Neuronal stem cell (in vitro differentiated cells): Measurements from ENCODE around the gene ARHGAP26.

Source experiments
- DNase-seq: peaks from one replicate; pipeline ENCODE4 v3.0.0-alpha.2; 2013; ENCODE audit warnings: low spot score
- H2AFZ ChIP-seq: one replicate; pipeline ENCODE4 v1.6.1; 2013; ENCODE audit warnings: mild to moderate bottlenecking, low read length, inconsistent platforms
- H2AK5ac ChIP-seq: 2 replicates; pipeline ENCODE4 v1.6.1; 2013; ENCODE audit warnings: low read depth, mild to moderate bottlenecking, inconsistent platforms, low read length, moderate library complexity, mixed read lengths
- H2BK120ac ChIP-seq: 2 replicates; pipeline ENCODE4 v1.6.1; 2013; ENCODE audit warnings: low read depth, mild to moderate bottlenecking, inconsistent platforms, low read length, moderate library complexity, mixed read lengths
- H2BK12ac ChIP-seq: one replicate; pipeline ENCODE4 v1.6.1; 2013; ENCODE audit warnings: low read length, inconsistent platforms
- H2BK15ac ChIP-seq: 2 replicates; pipeline ENCODE4 v1.6.1; 2013; ENCODE audit warnings: mild to moderate bottlenecking, low read length, inconsistent platforms, mixed read lengths
- H2BK5ac ChIP-seq: one replicate; pipeline ENCODE4 v1.6.1; 2013; ENCODE audit warnings: inconsistent platforms, mild to moderate bottlenecking, low read length, moderate library complexity
- H3K14ac ChIP-seq: one replicate; pipeline ENCODE4 v1.6.1; 2013; ENCODE audit warnings: low read length, inconsistent platforms
- H3K18ac ChIP-seq: 2 replicates; pipeline ENCODE4 v1.6.1; 2013; ENCODE audit warnings: low read length, inconsistent platforms
- H3K23ac ChIP-seq: 2 replicates; pipeline ENCODE4 v1.6.1; 2013; ENCODE audit warnings: low read depth, mild to moderate bottlenecking, mixed read lengths, low read length, inconsistent platforms; ENCODE audit not compliant: poor library complexity
- H3K27ac ChIP-seq: replicated peaks from 3 replicates; pipeline ENCODE4 v1.5.1; 2013; ENCODE audit warnings: low read length, inconsistent platforms
- H3K27me3 ChIP-seq, 3 experiments: 2 replicates each; pipeline ENCODE4 v1.6.1; 2013; ENCODE audit warnings: low read length in 3 of 3, mild to moderate bottlenecking in 2 of 3, inconsistent platforms in 1 of 3, low read depth in 1 of 3, mixed read lengths in 1 of 3, moderate library complexity in 1 of 3; ENCODE audit not compliant: control insufficient read depth in 3 of 3, insufficient read depth in 3 of 3
- H3K36me3 ChIP-seq, 2 donors: replicated peaks in 1 of 2; 2 replicates each; pipeline ENCODE4 v1.6.1; 2013; ENCODE audit warnings: low read length in 2 of 2; ENCODE audit not compliant: control insufficient read depth in 2 of 2, insufficient read depth in 2 of 2
- H3K4ac ChIP-seq: 2 replicates; pipeline ENCODE4 v1.6.1; 2013; ENCODE audit warnings: inconsistent platforms, mild to moderate bottlenecking, low read length, moderate library complexity
- H3K4me1 ChIP-seq, 2 donors: 1 replicate in 1 of 2; 2 replicates in 1 of 2; pipeline ENCODE4 v1.6.1; 2013; ENCODE audit warnings: low read length in 2 of 2, low read depth in 1 of 2; ENCODE audit not compliant: control insufficient read depth in 2 of 2, insufficient read depth in 1 of 2
- H3K4me2 ChIP-seq: one replicate; pipeline ENCODE4 v1.6.1; 2013; ENCODE audit warnings: mild to moderate bottlenecking, low read length, inconsistent platforms; ENCODE audit not compliant: insufficient read depth, poor library complexity, severe bottlenecking
- H3K4me3 ChIP-seq, 2 donors: 2 replicates each; pipeline ENCODE4 v1.5.1; 2013; ENCODE audit warnings: low read length in 2 of 2, mild to moderate bottlenecking in 2 of 2, inconsistent platforms in 1 of 2, moderate library complexity in 1 of 2
- H3K79me1 ChIP-seq: one replicate; pipeline ENCODE4 v1.6.1; 2013; ENCODE audit warnings: low read depth, mild to moderate bottlenecking, inconsistent platforms, low read length, moderate library complexity
- H3K9ac ChIP-seq: one replicate; pipeline ENCODE4 v1.6.1; 2013; ENCODE audit warnings: mild to moderate bottlenecking, low read depth, low read length, inconsistent platforms; ENCODE audit not compliant: poor library complexity
- H3K9me3 ChIP-seq, 2 donors: replicated peaks in 1 of 2; 2 replicates each; pipeline versions ENCODE3 to v1.6.1; 2013; ENCODE audit warnings: low read length in 2 of 2, mild to moderate bottlenecking in 2 of 2, inconsistent platforms in 1 of 2, low read depth in 1 of 2, mixed read lengths in 1 of 2, moderate library complexity in 1 of 2; ENCODE audit not compliant: control insufficient read depth in 2 of 2, insufficient read depth in 1 of 2
- H4K8ac ChIP-seq: one replicate; pipeline ENCODE4 v1.6.1; 2013; ENCODE audit warnings: low read depth, mild to moderate bottlenecking, inconsistent platforms, low read length, moderate library complexity
- H4K91ac ChIP-seq: one replicate; pipeline ENCODE4 v1.6.1; 2013; ENCODE audit warnings: low read length, low read depth, mild to moderate bottlenecking, inconsistent platforms; ENCODE audit not compliant: poor library complexity
- WGBS, 2 donors: extraction: QIAGEN DNeasy Blood & Tissue Kit; methylation state at CpG; one replicate each; pipeline ENCODE4 v1.1.7; 2013; ENCODE audit warnings: missing lambda C conversion rate in 2 of 2, mixed read lengths in 1 of 2; ENCODE audit not compliant: insufficient read length in 2 of 2, insufficient replicate concordance in 1 of 2; ENCODE audit errors: extremely low coverage in 2 of 2; 5-methylcytosine and 5-hydroxymethylcytosine counted together

Gene ARHGAP26

DNA sequence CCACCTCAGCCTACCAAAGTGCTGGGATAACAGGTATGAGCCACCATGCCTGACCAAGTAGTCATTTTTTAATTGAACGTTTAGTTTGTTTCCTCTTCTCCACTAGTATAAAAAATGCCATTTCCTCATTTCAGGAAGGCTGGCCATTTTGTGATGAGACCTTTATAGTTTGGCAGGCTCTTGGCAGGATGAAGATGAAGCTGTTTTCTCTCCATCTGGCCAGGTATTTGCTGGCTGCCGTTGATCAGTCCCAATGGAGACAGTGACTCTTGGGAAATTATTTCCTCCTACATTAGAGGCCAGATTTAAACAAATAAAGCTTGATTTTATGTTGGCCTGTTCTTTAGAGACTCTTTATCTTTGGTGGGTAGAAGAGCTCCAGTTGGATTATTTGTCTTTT is 199.0 kb downstream of the ARHGAP26 start:
- Histone ChIP-seq H3K36me3 (no peaks in the 10 kb centered on the region), H2BK5ac (no peak overlapping the region), H2BK15ac (no peak overlapping the region), H2BK120ac (no peak overlapping the region), H3K9me3 (peaks cover 0 to 1% of the 10 kb centered on the region in 2 donors), H4K8ac (no peak overlapping the region), H2BK12ac (no peak overlapping the region), H3K4me3 (no peak overlapping the region), H2AFZ (no peak overlapping the region), H3K23ac (no peak overlapping the region), H3K4ac (no peak overlapping the region), H3K4me2 (no peak overlapping the region), H3K27me3 (no peaks in the 10 kb centered on the region), H2AK5ac (no peak overlapping the region), H3K4me1 (no peaks in the 10 kb centered on the region), H4K91ac (no peak overlapping the region), H3K9ac (no peak overlapping the region), H3K27ac (no peak overlapping the region), H3K18ac (no peak overlapping the region), H3K79me1 (no peaks in the 10 kb centered on the region), H3K14ac (no peak overlapping the region)
- WGBS, 2 donors: no CpG with 5 or more reads among the region's 2 CpGs
- DNase-seq: no peak

GRCh38 chr5:142969624-142970439 is 199.7 kb downstream of the ARHGAP26 start:
- Histone ChIP-seq H3K14ac (no peak overlapping the region), H3K36me3 (no peaks in the 10 kb centered on the region), H3K9me3 (peaks cover 0 to 1% of the 10 kb centered on the region in 2 donors), H3K4me1 (no peaks in the 10 kb centered on the region), H2BK15ac (no peak overlapping the region), H4K91ac (no peak overlapping the region), H3K18ac (no peak overlapping the region), H2BK5ac (no peak overlapping the region), H3K9ac (no peak overlapping the region), H3K4me2 (no peak overlapping the region), H2AFZ (no peak overlapping the region), H3K4ac (no peak overlapping the region), H3K79me1 (no peaks in the 10 kb centered on the region), H2BK120ac (no peak overlapping the region), H2AK5ac (no peak overlapping the region), H3K27ac (no peak overlapping the region), H3K23ac (no peak overlapping the region), H3K4me3 (no peak overlapping the region), H2BK12ac (no peak overlapping the region), H3K27me3 (no peaks in the 10 kb centered on the region), H4K8ac (no peak overlapping the region)
- no peak for DNase-seq
- WGBS, 2 donors: no CpG with 5 or more reads among the region's 3 CpGs

DNA sequence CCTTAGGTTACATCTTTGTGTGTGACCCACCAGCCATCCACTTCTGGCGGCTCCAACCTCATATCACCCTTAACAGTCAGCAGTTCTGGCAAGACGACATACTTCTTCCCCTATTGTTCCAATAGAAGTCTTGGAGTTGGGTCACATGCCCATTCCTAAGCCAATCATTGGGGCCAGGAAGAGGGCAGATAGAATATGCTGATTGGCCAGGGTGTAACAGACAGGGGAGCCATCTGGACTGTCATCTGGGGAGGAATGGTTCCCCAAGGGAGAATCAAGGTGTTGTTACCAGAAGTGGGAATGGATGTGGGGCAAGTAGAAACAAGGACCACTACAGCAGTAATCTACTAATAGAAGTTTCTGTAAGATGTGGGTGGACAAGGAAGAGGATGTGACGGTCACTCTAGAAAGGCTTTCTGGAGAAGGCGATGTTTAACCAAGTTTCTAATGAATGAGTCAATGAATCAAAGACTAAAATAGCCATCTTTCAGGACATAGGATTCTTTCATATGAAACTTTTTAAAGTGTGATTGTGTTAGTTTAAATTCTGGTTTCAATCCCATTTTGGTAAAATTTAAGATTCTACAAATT is 200.4 kb downstream of the ARHGAP26 start:
- no peak overlapping the region for H2AK5ac ChIP-seq
- peaks cover 0 to 1% of the 10 kb centered on the region in 2 donors for H3K9me3 ChIP-seq
- no peak overlapping the region for H3K4ac ChIP-seq
- no peak overlapping the region for H3K27ac ChIP-seq
- H3K4me2 ChIP-seq: no peak overlapping the region
- no peaks in the 10 kb centered on the region for H3K36me3 ChIP-seq
- H3K4me3 ChIP-seq: no peak overlapping the region
- no peak overlapping the region for H2BK5ac ChIP-seq
- H3K79me1 ChIP-seq: no peaks in the 10 kb centered on the region
- no peak overlapping the region for H2BK12ac ChIP-seq
- DNase-seq: no peak
- no peak overlapping the region for H3K23ac ChIP-seq
- H2BK120ac ChIP-seq: no peak overlapping the region
- H3K14ac ChIP-seq: no peak overlapping the region
- H4K91ac ChIP-seq: no peak overlapping the region
- no peak overlapping the region for H4K8ac ChIP-seq
- H3K18ac ChIP-seq: no peak overlapping the region
- no peaks in the 10 kb centered on the region for H3K4me1 ChIP-seq
- H2BK15ac ChIP-seq: no peak overlapping the region
- no peak overlapping the region for H2AFZ ChIP-seq
- WGBS, 2 donors: no CpG with 5 or more reads among the region's 4 CpGs
- H3K27me3 ChIP-seq: no peaks in the 10 kb centered on the region
- H3K9ac ChIP-seq: no peak overlapping the region

DNA sequence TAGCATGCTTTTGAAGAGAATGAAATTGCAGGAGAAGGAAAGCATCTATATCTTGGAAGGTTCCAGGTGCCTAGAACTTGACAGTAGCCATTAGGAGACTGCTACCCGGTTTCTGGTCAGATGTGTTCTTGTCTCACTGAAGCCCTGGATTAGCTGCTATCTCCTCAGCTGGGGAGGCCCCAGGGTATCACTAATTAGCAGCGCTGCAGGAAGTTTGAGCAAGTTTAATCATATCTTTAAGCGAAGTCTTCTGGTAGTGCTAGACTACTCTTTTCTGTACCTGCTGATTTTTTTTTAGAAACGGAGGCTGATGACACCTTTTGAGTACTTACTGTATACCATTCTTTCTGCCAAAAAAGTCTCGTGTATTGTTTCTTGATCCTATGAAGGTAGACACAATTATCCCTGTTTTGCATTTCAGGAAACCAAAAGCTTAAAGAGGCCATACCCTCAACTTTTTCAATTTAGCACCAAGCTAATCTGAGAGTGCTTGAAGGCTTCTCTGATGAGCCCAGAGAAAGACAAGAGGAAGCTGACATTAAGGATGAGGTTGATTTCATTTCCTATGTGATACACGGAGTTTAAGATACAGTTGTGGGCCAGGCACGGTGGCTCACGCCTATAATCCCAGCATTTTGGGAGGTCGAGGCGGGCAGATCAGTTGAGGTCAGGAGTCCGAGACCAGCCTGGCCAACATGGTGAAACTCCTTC is 201.3 kb downstream of the ARHGAP26 start:
- WGBS, 2 donors: no CpG with 5 or more reads among the region's 11 CpGs
- no peak for DNase-seq
- no peak overlapping the region for H2AK5ac ChIP-seq
- no peak overlapping the region for H2BK120ac ChIP-seq
- H3K27ac ChIP-seq: no peak overlapping the region
- H3K36me3 ChIP-seq: no peaks in the 10 kb centered on the region
- H2BK12ac ChIP-seq: no peak overlapping the region
- no peak overlapping the region for H3K14ac ChIP-seq
- H4K91ac ChIP-seq: no peak overlapping the region
- peaks cover 0 to 1% of the 10 kb centered on the region in 2 donors for H3K9me3 ChIP-seq
- H3K79me1 ChIP-seq: no peaks in the 10 kb centered on the region
- H3K18ac ChIP-seq: no peak overlapping the region
- no peak overlapping the region for H3K4me3 ChIP-seq
- H2AFZ ChIP-seq: no peak overlapping the region
- no peak overlapping the region for H3K4me2 ChIP-seq
- H3K4me1 ChIP-seq: no peaks in the 10 kb centered on the region
- H3K4ac ChIP-seq: no peak overlapping the region
- H2BK15ac ChIP-seq: no peak overlapping the region
- H4K8ac ChIP-seq: no peak overlapping the region
- no peak overlapping the region for H3K9ac ChIP-seq
- H2BK5ac ChIP-seq: no peak overlapping the region
- no peak overlapping the region for H3K23ac ChIP-seq
- no peaks in the 10 kb centered on the region for H3K27me3 ChIP-seq
